Right ventricle myocardium inferior (tissue), 1 donor: ENCODE data around the gene AKAP13. TPM values are rescaled to one million over a fixed set of nuclear protein-coding genes. Genes with fewer than 3 reads are reported as not detected.
"Not testable (repeated sequence)": the region's sequence is repeated elsewhere in the genome, so short reads cannot be mapped to it uniquely, and the experiment has no call there.

Experiments
- ATAC-seq: fragments of 200-7000 bp; cut with Tn5 transposase; one replicate; pipeline ENCODE4 v1.9.1; 2020; ENCODE audit warnings: mild to moderate bottlenecking, moderate library complexity
- DNase-seq: peaks from one replicate; pipeline ENCODE4 v3.0.0; 2021; ENCODE audit errors: missing footprints
- intact Hi-C: fragments of 100-400 bp; cut with DNase I; formaldehyde crosslinking; loops from one replicate; pipeline ENCODE4 v1.11.0; 2022
- total RNA-seq: library from RNA; stranded (reverse); fragmentation: NEBNext Ultra II Directional; extraction: Animal tissue kit (Norgen Biotek cat#: 25700); gene quantifications from one replicate; pipeline ENCODE4 v1.2.1, GENCODE V29; 2021
- donor health status: DM: no; HTN: yes; CAD: no; lungs with severe emphysema.

Gene AKAP13
- total RNA-seq, 1 donor from 2014 or later = 292 TPM

DNA sequence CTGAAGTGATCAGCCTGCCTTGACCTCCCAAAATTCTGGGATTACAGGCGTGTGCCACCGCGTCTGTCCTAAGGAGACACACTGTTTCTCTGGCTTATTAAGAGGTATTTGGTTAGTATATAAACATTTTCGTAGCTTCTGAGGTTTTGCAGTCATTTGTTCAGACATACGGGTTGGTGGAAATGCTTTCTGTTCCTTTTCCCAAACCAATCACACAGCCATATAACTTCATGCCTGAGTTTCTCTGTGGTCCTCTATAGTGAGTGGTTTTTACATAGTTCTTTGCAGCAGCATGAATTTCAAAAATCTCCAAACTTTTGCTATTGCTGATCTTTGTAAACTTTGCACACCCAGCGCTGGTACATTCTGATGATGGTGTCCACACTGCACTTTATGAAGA lies 100.5 kb downstream of the AKAP13 start:
- intact Hi-C loops = loop anchor here (10.0 kb wide), 1 partner anchor 354 kb away; no protein-coding TSS in a partner anchor
- no peak for ATAC-seq
- DNase-seq = no peak

- DNase-seq = not testable (repeated sequence)
- intact Hi-C loops = loop anchor here (10.0 kb wide), 1 partner anchor 353 kb away; no protein-coding TSS in a partner anchor
Observed at GRCh38 chr15:85481543-85481942, 101.1 kb downstream of the AKAP13 start.

DNA sequence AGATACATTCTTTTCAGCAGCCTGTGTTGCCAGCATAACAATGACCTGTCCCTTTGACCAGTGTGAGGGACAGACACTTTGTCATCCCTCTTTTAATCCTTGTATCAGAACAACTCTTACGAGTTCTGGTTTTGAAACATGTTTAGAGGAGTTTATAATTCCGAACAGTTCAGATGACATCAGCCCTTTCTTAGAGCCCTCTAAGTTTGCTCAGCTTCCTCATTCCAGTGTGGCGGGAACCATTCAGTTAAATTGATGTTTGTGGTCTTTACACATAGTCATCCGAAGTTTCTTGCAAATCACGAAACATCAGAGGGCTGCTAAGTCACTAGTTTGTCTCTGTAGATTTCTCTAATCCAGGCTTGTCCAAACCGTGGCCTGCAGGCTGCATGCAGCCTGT lies 102.5 kb downstream of the AKAP13 start:
- peak; percentile 21 for ATAC-seq
- intact Hi-C loops = loop anchor here (10.0 kb wide), 1 partner anchor 352 kb away; no protein-coding TSS in a partner anchor
- no peak for DNase-seq

More at GRCh38 chr15:85481543-85481942, 101.1 kb downstream of the AKAP13 start:
- not testable (repeated sequence) for ATAC-seq

- ATAC-seq, DNase-seq: not testable (repeated sequence)
- intact Hi-C loops = loop anchor here (10.0 kb wide), 1 partner anchor 351 kb away; no protein-coding TSS in a partner anchor
Observed at GRCh38 chr15:85483955-85484354, 103.6 kb downstream of the AKAP13 start.

DNA sequence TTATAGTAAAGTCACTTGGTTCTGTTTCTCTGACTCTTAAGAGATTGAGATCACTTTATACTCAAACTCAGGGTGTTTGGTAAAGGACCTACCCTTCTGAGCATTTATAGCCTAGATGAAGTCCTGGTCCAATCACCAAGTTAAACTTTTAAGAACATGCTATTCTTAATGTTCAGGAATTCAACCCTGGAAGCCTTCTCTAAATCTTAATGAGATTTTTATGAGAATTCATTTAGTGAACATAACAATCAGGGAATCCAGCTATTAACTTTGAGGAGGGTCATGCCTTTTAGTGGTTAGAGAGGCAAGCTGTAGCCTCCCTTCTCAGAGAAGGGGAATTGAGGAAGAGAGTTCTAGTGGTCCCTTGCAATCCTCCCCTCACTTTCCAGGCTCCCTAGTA lies 104.5 kb downstream of the AKAP13 start:
- not testable (repeated sequence) for ATAC-seq
- intact Hi-C loops = loop anchor here (10.0 kb wide), 1 partner anchor 350 kb away; no protein-coding TSS in a partner anchor

GRCh38 chr15:85485956-85486567 lies 105.7 kb downstream of the AKAP13 start:
- intact Hi-C loops = loop anchor here (10.0 kb wide), 1 partner anchor 349 kb away; no protein-coding TSS in a partner anchor
- DNase-seq = no peak
- ATAC-seq = peak; percentile 51

More for the DNA sequence above, 104.5 kb downstream of the AKAP13 start:
- not testable (repeated sequence) for DNase-seq

- intact Hi-C loops = loop anchor here (10.0 kb wide), 1 partner anchor 347 kb away; no protein-coding TSS in a partner anchor
- DNase-seq, ATAC-seq: not testable (repeated sequence)
Observed at GRCh38 chr15:85487796-85488195, 107.4 kb downstream of the AKAP13 start.

- intact Hi-C loops = loop anchor here (10.0 kb wide), 1 partner anchor 346 kb away; no protein-coding TSS in a partner anchor
- ATAC-seq (no peak), DNase-seq (no peak)
Observed at GRCh38 chr15:85488997-85489396, 108.6 kb downstream of the AKAP13 start.

DNA sequence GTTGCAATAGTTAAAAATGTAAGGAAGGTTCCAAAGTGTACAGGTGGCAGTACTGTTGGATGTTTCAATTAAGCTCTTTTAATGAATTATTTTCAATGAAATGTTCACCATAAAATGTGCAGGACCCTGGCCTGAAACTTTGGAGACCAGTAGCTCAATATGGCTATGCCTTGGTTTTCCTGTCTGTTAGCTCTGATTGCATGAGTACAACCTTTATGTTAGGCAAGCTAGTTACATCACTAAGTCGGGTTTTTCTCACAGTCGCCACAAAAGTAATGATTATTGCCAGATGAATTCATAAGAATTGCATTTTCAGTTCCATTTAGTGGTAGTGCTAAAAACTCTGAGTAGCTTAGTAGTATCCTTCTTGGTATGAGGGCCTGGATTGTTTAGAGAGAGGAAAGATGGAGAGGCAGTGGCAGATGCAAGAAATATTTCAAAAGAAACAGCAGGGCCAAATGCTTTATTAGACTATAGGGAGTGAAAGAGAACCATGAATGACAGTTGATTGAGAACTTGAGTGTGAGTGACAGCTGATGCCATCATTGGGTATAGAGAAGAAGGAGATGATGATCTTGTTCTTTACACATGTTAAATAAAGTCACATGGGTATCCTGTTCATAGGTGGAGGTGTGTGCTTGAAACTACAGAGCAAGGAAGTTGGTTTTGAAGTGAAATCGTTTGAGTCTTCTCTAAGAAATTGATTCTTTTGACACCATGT lies 109.5 kb downstream of the AKAP13 start:
- intact Hi-C loops = loop anchor here (10.0 kb wide), 1 partner anchor 345 kb away; no protein-coding TSS in a partner anchor
- DNase-seq (no peak), ATAC-seq (no peak)

GRCh38 chr15:85490856-85491255 lies 110.5 kb downstream of the AKAP13 start:
- no peak for ATAC-seq
- intact Hi-C loops = no loop called here
- DNase-seq = no peak

DNA sequence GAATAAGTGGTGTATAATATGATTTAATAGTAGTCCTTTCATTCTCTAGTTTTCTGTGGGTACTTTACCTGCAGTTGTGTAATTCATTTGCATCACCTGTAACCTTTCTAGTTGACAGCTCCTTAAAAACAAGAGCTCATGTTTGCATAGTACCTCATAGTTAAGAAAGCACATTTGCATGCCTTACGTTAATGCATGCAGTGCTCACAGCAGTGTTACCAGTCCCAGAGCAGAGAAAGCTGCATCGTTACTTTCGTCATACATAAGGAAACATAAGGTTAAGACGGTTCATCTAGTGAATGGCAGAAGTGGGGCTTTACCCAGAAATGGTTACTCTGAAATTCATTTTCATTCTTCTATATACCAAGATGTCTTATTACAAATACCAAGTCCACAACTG lies 111.3 kb downstream of the AKAP13 start:
- intact Hi-C loops = no loop called here
- ATAC-seq = no peak
- DNase-seq = no peak

- DNase-seq (no peak), ATAC-seq (no peak)
- intact Hi-C loops = no loop called here
Observed at GRCh38 chr15:85492406-85492805, 112.0 kb downstream of the AKAP13 start.

DNA sequence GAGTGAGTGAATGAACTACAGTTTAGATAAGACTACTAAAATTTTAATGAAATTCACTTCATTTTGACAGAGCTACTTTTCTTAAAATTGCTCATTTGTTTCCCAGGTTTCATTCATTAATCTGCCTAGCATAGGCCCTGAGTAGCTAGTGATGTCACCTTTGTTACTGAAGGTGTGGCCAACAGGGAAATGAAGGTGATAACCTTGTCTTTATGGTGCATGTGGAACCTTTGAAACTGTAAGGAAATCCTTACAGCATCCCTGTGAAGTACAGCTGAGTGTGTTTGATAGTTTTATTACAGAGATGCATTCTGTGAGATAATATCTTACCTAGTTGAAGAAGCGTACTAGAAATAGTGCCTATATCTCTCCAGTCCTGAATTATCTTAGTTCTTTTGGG lies 112.9 kb downstream of the AKAP13 start:
- intact Hi-C loops = no loop called here
- ATAC-seq = no peak
- no peak for DNase-seq

DNA sequence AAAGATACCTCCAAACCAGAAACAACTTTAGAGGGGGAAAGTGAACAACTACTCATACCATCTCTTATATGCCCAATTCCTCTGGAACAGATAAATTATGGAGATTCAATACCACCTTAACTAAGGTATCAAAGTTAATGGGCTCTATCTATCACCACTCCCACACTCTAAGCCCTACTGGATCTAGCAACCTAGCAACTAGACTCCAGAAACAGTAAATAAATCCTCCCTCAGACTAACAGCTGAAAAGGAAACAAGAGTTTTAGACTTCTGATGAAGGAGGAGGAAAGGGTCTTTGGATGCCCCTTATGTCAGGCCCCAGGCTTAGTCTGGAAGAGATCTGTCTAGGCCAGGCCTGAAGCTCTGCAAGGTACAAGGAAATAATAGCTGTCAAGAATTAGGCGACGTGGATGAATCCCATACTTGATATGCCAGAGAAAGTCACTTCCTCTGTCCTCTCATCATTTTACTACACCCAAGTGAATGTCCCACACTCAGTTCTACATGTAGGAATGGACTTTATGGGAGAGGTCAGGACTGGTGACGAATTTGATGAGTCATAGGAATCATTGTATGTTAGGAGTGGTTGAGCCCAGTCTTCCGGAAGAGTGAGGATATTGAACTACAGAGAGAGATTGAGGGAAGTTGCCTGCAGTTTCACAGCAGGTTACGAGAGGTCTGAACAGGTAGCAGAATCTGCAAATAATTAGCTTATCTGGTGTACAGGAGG lies 113.8 kb downstream of the AKAP13 start:
- intact Hi-C loops = no loop called here
- peak; percentile 48 for ATAC-seq

DNA sequence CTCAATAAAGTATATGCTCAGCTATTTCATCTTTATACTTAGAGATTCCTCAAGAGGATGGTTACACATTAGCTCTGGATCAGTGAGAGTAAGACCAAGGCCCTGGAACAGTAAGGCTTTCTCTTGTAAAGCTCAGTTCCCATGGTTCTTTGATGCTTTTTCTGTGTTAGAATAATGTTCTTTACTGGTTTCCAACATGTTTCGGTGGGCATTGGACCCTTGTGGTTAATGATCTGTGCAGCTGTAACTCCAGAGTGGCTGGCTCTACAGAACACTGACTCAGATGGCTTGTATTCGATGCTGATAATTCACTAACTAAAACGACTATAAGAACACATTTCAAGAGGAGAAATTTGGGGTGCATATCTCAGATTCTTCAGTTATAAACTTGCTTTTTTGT lies 114.7 kb downstream of the AKAP13 start:
- ATAC-seq = no peak
- no peak for DNase-seq
- intact Hi-C loops = loop anchor here (5.0 kb wide), 1 partner anchor 47 kb away; no protein-coding TSS in a partner anchor

More for the DNA sequence above, 113.8 kb downstream of the AKAP13 start:
- no peak for DNase-seq

DNA sequence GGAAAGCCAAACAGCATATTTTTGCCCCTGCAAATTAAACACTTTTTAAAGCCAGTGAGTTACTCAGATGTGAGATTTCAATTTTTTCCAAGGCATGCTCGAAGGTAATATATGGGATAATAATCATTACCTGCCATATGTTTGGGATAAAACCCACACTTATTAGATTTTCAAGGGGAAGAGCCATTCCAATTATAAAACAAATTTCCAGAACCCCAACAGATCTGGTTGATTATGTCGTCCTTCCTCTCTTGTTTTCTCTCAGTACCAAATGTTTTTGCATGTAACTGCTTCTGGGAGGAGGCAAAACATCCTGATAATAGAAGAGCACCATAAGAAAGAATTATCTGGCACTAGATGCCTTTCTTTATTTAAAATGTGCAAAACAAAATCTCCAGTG lies 115.1 kb downstream of the AKAP13 start:
- intact Hi-C loops = loop anchor here (5.0 kb wide), 1 partner anchor 47 kb away; no protein-coding TSS in a partner anchor
- DNase-seq (no peak), ATAC-seq (no peak)

- ATAC-seq (no peak), DNase-seq (no peak)
- intact Hi-C loops = loop anchor here (5.0 kb wide), 1 partner anchor 46 kb away; no protein-coding TSS in a partner anchor
Observed at GRCh38 chr15:85496151-85496550, 115.7 kb downstream of the AKAP13 start.

- DNase-seq (no peak), ATAC-seq (no peak)
- intact Hi-C loops = loop anchor here (5.0 kb wide), 1 partner anchor 46 kb away; no protein-coding TSS in a partner anchor
Observed at GRCh38 chr15:85496551-85497171, 116.3 kb downstream of the AKAP13 start.
